Muscle of leg (tissue), 11 donors: ENCODE data around the gene PIPOX. TPM values are rescaled to one million over a fixed set of nuclear protein-coding genes. Genes with fewer than 3 reads are reported as not detected.

ENCODE experiments used
- DNase-seq: peaks from one replicate; pipeline ENCODE4 v3.0.0; 2013
- H3K27ac ChIP-seq: one replicate; pipeline ENCODE4 v1.5.1; 2013; ENCODE audit warnings: mild to moderate bottlenecking, low read length, control low read depth
- H3K27me3 ChIP-seq: one replicate; pipeline ENCODE4 v1.6.1; 2013; ENCODE audit warnings: low read length; ENCODE audit not compliant: control insufficient read depth, insufficient read depth
- H3K36me3 ChIP-seq: one replicate; pipeline ENCODE4 v1.6.1; 2013; ENCODE audit warnings: low read length; ENCODE audit not compliant: control insufficient read depth, insufficient read depth
- H3K4me1 ChIP-seq: one replicate; pipeline ENCODE4 v1.6.1; 2013; ENCODE audit warnings: low read length; ENCODE audit not compliant: control insufficient read depth, insufficient read depth
- H3K4me3 ChIP-seq: one replicate; pipeline ENCODE4 v1.5.1; 2013; ENCODE audit warnings: low read length, control low read depth
- H3K9me3 ChIP-seq: replicated peaks from 2 replicates; pipeline ENCODE4 v1.6.1; 2013; ENCODE audit warnings: low read depth, low read length; ENCODE audit not compliant: control insufficient read depth
- WGBS: methylation state at CpG from one replicate; pipeline ENCODE4 v1.1.5; 2013; ENCODE audit warnings: missing lambda C conversion rate; ENCODE audit not compliant: insufficient coverage; 5-methylcytosine and 5-hydroxymethylcytosine counted together
- polyA plus RNA-seq, 8 donors: library from polyadenylated mRNA; unstranded; fragments of 120-200 nt; gene quantifications; one replicate each; pipeline versions ENCODE4 v1.2.1 to v1.2.3, GENCODE V29; 2013; ENCODE audit warnings: inconsistent platforms in 1 of 8, low replicate concordance in 1 of 8; ENCODE audit not compliant: insufficient read length in 8 of 8, insufficient read depth in 1 of 8
- total RNA-seq: library from RNA; stranded (reverse); fragments of 120-200 nt; gene quantifications from one replicate; pipeline ENCODE4 v1.2.4, GENCODE V29; 2013

Gene PIPOX
- total and polyA plus RNA-seq, 9 donors: 0.79 to 5.8 (median 1.5) TPM

DNA sequence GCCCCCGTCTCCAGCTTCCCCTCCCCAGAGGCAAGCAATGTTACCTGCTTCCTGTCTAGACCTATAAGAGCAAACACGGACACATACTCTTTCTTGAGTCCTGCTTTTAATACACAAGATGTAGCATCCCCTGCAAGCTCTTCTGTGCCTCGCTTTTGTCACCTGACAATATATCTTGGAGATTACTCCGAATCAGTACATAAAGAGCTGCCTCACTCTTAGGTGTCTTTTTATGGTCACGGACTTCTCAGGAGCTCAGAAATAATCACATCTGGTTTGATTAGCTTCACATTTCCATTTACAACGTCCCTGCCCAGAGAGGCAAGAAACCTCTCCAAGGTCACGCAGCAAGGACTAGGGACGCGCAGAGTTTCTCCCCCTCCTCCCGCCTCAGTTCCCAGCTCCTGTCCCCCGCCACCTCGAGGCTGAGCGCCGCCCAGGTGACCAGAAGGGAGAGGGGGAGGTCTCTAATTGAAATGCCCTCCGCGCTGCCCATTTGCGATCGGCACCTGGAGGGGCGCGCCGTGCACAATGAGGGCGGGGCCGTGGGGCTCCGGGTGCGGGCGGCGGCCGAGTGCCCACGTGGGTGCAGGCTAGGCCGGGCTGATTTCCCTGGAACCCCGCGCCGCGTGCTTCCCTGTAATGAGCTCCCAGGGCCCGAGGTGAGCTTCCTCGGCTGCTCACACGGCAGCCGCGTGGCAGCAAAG, 23.3 kb upstream of the PIPOX start:
- Histone ChIP-seq H3K4me1 (no peaks in the 10 kb centered on the region), H3K27ac (no peak overlapping the region), H3K4me3 (no peak overlapping the region), H3K27me3 (peaks cover 80% of the 10 kb centered on the region), H3K9me3 (no peaks in the 10 kb centered on the region), H3K36me3 (no peaks in the 10 kb centered on the region)
- DNase-seq: no peak
- WGBS: 3% methylated on average over 27 of the region's 39 CpGs

DNA sequence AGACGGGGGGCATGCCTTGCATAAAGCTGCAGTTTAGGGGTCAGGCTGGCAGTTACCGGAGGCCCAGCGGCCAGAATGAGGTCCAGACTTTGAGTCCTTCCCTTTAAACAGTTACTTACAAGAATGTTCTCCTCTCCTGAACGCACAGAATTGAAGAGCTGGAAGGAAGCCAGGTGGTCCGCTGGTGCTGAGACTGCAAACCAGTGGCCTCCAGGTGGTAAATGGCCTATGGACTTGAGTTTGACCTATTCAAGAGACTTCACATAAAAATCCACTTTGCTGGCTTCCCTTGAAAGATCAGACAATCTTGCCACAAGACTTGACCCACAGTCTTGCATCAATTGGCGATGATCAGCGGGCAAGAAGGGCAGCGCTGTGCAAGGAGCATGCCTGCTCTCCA, 22.4 kb upstream of the PIPOX start:
- no peak overlapping the region for H3K4me3 ChIP-seq
- H3K4me1 ChIP-seq: no peaks in the 10 kb centered on the region
- WGBS: 83% methylated on average over 4 of the region's 8 CpGs
- no peaks in the 10 kb centered on the region for H3K36me3 ChIP-seq
- no peaks in the 10 kb centered on the region for H3K9me3 ChIP-seq
- no peak overlapping the region for H3K27ac ChIP-seq
- H3K27me3 ChIP-seq: peaks cover 81% of the 10 kb centered on the region
- DNase-seq: no peak

DNA sequence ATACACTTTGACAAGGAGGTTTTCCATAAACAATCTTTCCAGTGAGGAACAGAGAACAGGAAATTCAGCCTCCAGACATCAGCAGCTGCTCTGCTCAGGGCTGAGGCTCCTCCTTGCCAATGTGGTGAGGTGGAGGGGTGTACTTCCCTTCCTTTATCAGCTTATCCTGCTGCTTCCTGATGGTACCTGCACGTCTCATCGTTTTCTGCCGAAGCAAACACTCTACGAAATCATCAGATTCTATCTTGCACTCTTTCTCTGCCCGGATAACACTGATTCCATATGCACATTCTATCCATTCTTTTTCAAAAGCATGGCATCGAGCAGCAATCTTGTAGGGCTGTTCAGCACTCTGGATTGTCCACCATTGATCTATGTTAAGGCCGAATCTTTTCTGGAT, 21.7 kb upstream of the PIPOX start:
- Histone ChIP-seq H3K4me1 (no peaks in the 10 kb centered on the region), H3K9me3 (no peaks in the 10 kb centered on the region), H3K36me3 (no peaks in the 10 kb centered on the region), H3K27me3 (peaks cover 84% of the 10 kb centered on the region), H3K27ac (no peak overlapping the region), H3K4me3 (no peak overlapping the region)
- WGBS: 66% methylated on average over 7 of the region's 7 CpGs
- no peak for DNase-seq

DNA sequence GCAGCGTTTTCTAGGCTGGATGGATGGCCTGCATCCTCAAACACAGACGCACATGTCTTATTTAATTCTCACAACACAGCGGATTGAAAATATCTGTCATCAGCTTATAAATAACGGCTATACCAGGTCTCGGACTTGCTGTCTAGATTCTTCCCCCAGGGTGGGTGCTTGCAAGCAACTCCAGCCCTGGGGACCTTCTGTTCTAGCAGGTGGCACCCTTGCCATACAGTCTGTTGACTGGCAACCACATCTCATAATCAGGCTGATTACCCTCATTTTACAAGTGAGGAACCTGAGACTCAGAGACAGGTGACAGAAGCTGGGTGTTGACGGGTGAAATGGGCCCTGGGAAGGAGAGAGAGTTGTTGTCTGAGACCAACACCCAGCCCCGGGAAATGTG, 20.9 kb upstream of the PIPOX start:
- DNase-seq: no peak
- H3K4me3 ChIP-seq: no peak overlapping the region
- no peaks in the 10 kb centered on the region for H3K4me1 ChIP-seq
- no peaks in the 10 kb centered on the region for H3K36me3 ChIP-seq
- 61% methylated on average over 5 of the region's 7 CpGs for WGBS
- no peak overlapping the region for H3K27ac ChIP-seq
- H3K27me3 ChIP-seq: peaks cover 80% of the 10 kb centered on the region
- H3K9me3 ChIP-seq: no peaks in the 10 kb centered on the region

DNA sequence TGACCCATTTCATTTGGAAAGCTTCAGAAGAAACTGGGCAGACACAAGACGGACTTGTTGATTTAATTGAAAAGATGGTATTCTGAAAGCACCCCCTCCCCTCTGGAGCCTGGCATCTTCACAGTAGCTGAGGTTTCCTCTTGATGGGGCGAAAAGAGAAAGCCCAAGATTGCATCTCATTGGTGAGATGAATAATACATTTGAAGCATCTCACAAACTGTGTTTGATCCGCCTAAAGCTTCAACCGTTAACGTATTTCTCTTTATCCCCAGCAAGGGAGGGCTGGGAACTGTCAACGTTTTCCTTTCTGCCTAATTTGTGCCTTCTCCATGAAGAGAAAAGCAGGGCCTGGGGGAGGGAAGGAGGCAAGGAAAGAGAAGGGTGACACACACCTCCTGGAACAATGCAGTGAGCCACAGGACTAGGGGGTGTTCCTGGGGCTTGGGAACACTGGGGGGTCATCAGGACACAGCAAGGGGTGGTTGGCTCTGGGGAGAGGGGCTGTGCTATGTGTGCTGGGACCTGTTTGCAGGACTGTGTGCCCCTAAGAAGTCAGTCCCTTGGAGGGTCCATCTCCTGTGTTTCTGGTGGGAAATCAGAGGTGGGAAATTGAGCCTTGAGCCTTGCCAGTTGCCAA, 18.5 kb upstream of the PIPOX start:
- 100% methylated on average over 1 of the region's 6 CpGs for WGBS
- Histone ChIP-seq H3K4me3 (no peak overlapping the region), H3K4me1 (no peaks in the 10 kb centered on the region), H3K27ac (no peak overlapping the region), H3K27me3 (peaks cover 72% of the 10 kb centered on the region), H3K9me3 (no peaks in the 10 kb centered on the region), H3K36me3 (no peaks in the 10 kb centered on the region)
- no peak for DNase-seq

DNA sequence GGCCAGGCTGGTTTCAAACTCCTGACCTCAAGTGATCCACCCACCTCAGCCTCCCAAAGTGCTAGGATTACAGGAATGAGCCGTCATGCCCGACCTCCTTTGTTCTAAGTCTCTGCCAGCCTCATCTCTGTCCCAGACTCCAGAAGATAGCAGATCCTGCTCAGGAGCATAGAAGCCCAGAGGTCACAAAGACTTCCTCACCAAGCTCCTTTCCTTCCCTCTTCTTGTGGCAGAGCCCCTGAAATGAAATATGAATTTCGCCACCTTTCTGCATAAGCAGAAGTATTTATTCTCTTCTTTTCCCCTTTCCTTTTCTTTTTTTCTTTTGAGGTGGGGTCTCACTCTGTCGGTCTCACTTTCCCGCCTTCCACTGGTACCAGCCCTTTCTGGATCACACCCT, 11.5 kb upstream of the PIPOX start:
- H3K27ac ChIP-seq: no peak overlapping the region
- no peaks in the 10 kb centered on the region for H3K4me1 ChIP-seq
- no peak overlapping the region for H3K4me3 ChIP-seq
- no peak for DNase-seq
- H3K9me3 ChIP-seq: peaks cover 16% of the 10 kb centered on the region
- peaks cover 70% of the 10 kb centered on the region for H3K27me3 ChIP-seq
- 39% methylated on average over 2 of the region's 5 CpGs for WGBS
- no peaks in the 10 kb centered on the region for H3K36me3 ChIP-seq

DNA sequence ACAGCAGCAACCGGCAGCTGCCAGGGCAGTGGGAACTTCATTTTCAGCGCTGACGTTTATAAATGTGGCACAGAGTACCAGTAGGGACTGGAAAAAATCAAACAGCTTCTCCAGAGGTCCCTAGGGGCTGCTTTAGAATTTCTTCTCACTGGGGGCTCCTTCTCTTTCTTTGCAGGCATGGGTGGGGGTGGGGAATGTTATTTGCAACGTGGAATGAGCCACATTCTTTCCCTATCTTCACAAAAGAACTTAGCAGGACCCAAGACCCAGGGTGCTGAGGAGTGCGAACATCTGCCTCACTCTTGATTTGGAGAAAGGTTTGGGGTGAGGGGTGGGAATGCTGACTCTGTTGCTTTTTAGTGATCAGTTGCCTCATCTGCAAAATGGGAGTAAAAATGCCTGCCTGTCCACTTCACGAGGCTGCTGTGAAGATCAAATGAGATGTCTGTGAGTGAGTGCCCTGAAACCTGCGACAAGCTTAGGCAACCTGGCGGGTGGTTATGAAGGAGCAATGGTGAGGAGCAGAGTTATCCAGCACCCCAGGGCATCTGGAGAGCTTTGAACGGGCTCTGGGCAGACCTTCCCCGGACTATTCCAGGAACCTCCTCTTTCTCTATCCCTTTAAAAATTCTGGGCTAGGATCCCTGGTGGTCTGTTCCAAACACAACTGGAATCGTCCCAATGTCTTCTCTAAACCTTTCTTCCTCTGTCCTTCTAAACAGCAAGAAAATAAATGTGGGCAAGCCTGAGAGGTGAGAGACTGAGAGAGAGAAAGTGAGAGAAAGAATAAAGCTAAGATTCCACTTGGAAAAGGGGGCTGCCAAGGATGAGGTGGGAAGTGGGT, 10.7 kb upstream of the PIPOX start:
- no peak for DNase-seq
- no peaks in the 10 kb centered on the region for H3K36me3 ChIP-seq
- H3K27ac ChIP-seq: no peak overlapping the region
- 15% methylated on average over 4 of the region's 11 CpGs for WGBS
- no peaks in the 10 kb centered on the region for H3K4me1 ChIP-seq
- peaks cover 75% of the 10 kb centered on the region for H3K27me3 ChIP-seq
- H3K4me3 ChIP-seq: no peak overlapping the region
- H3K9me3 ChIP-seq: peaks cover 16% of the 10 kb centered on the region

DNA sequence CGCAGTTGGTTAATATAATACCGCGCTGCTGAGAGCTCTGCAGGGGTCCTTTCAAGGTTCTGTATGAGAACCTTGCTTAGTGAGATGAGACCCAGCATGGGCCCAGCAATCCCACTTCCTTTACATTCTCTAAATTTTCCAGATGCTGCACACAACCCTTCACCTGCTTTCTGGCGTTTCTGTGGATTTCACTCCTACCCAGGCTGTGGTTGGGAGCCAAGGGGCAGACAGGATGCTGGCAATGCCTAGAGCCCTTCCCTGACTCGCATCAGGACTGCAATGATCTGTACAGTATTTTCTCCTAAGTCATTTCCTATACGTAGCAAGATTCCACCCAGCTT, 10.1 kb upstream of the PIPOX start:
- H3K4me1 ChIP-seq: no peaks in the 10 kb centered on the region
- no peak for DNase-seq
- no peak overlapping the region for H3K4me3 ChIP-seq
- H3K9me3 ChIP-seq: peaks cover 16% of the 10 kb centered on the region
- peaks cover 74% of the 10 kb centered on the region for H3K27me3 ChIP-seq
- H3K27ac ChIP-seq: no peak overlapping the region
- no peaks in the 10 kb centered on the region for H3K36me3 ChIP-seq
- 6% methylated on average over 2 of the region's 6 CpGs for WGBS

DNA sequence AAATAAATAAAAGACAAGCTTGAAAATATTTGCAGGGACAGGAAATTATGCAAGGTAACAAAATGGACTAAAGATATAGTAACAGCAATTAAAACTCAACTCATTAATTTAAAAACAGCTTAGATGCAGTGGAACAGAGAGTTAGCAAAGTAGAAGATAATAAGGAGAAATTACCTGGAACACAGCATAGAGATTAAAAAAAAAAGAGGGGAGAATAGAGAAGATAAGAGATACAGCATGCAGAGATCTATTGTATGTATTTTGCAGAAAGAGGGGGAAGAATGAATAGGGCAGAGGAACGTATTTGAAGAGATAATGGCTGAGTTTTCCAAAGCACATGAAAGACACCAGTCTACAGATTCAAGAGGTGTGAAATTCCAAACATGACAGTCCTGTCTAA, 8.4 kb upstream of the PIPOX start:
- 0% methylated on average over 1 of the region's 1 CpG for WGBS
- H3K9me3 ChIP-seq: peaks cover 16% of the 10 kb centered on the region
- no peak overlapping the region for H3K27ac ChIP-seq
- no peak for DNase-seq
- no peak overlapping the region for H3K4me3 ChIP-seq
- peaks cover 72% of the 10 kb centered on the region for H3K27me3 ChIP-seq
- no peaks in the 10 kb centered on the region for H3K4me1 ChIP-seq
- no peaks in the 10 kb centered on the region for H3K36me3 ChIP-seq

DNA sequence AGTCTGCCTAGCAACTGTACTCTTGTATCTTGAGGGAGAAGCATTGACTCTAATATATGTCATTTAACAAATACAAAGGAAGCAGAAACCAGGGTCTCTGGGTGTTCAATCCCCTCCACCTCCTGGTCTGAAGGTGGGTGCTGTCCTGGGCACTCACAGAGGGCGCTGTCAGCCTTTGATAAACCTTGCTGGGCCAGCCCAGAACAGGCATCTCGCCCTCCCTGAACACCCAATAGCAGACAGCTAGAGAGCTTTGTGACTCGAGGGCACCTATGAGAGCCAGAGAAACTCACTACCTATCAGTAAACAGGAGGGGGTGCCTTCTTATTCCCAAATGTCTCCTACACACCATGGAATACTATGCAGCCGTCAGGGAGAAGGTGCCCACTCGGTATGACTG, 6.4 kb upstream of the PIPOX start:
- Histone ChIP-seq H3K36me3 (no peaks in the 10 kb centered on the region), H3K4me3 (no peak overlapping the region), H3K27me3 (peaks cover 57% of the 10 kb centered on the region), H3K9me3 (peaks cover 16% of the 10 kb centered on the region), H3K27ac (no peak overlapping the region), H3K4me1 (peaks cover 8% of the 10 kb centered on the region)
- 100% methylated on average over 1 of the region's 5 CpGs for WGBS
- DNase-seq: no peak
